Suppressor macrophage treated with lipopolysaccharide for 4 hours (primary cell): ENCODE results near the gene ATP6V1G1.

Experiments used
- DNase-seq: peaks from one replicate; pipeline ENCODE4 v3.0.0-alpha.2; 2020

ATP6V1G1 gene

GRCh38 chr9:114613087-114613486 is 25.5 kb downstream of the ATP6V1G1 start:
- no peak for DNase-seq

GRCh38 chr9:114613919-114614318 is 26.4 kb downstream of the ATP6V1G1 start:
- no peak for DNase-seq

GRCh38 chr9:114614373-114614772 is 26.8 kb downstream of the ATP6V1G1 start:
- DNase-seq = no peak

- peak; percentile 94 for DNase-seq
These were observed 29.3 kb downstream of the ATP6V1G1 start for GRCh38 chr9:114616684-114617520.

- peak; percentile 82 for DNase-seq
These were observed 31.7 kb downstream of the ATP6V1G1 start for GRCh38 chr9:114619191-114619761.

GRCh38 chr9:114621561-114621960 is 34.0 kb downstream of the ATP6V1G1 start:
- no peak for DNase-seq

GRCh38 chr9:114621975-114622609 is 34.5 kb downstream of the ATP6V1G1 start:
- no peak for DNase-seq

- no peak for DNase-seq
These were observed 37.1 kb downstream of the ATP6V1G1 start for GRCh38 chr9:114624677-114625076.

GRCh38 chr9:114626415-114627020 is 38.9 kb downstream of the ATP6V1G1 start:
- no peak for DNase-seq

GRCh38 chr9:114627553-114627952 is 40.0 kb downstream of the ATP6V1G1 start:
- DNase-seq = no peak

- DNase-seq = no peak
These were observed 42.1 kb downstream of the ATP6V1G1 start for GRCh38 chr9:114629563-114630090.

GRCh38 chr9:114631166-114631565 is 43.6 kb downstream of the ATP6V1G1 start:
- no peak for DNase-seq

- no peak for DNase-seq
These were observed 46.0 kb downstream of the ATP6V1G1 start for GRCh38 chr9:114633438-114634089.

- no peak for DNase-seq
These were observed 46.8 kb downstream of the ATP6V1G1 start for GRCh38 chr9:114634387-114634786.

- DNase-seq = no peak
These were observed 50.8 kb downstream of the ATP6V1G1 start for GRCh38 chr9:114638404-114638803.

- DNase-seq = peak; percentile 35
These were observed 54.4 kb downstream of the ATP6V1G1 start for GRCh38 chr9:114641967-114642366.

- no peak for DNase-seq
These were observed 55.4 kb downstream of the ATP6V1G1 start for GRCh38 chr9:114643001-114643400.

- DNase-seq = no peak
These were observed 56.3 kb downstream of the ATP6V1G1 start for GRCh38 chr9:114643896-114644295.
